K562 (cell line): ENCODE results near the gene TMEM53.

Experiments used
- CEBPZ ChIP-seq: fragments of 150-350 bp; IDR thresholded peaks from 2 replicates; pipeline ENCODE4 v1.6.1; 2014; ENCODE audit warnings: low read depth, mild to moderate bottlenecking, low read length, borderline replicate concordance
- CHD4 ChIP-seq: fragments of 200-600 bp; sonication (generic); IDR thresholded peaks from 3 replicates; pipeline ENCODE4 v1.6.1; 2012; ENCODE audit warnings: low read depth, mild to moderate bottlenecking, mixed read lengths, low read length, inconsistent platforms; ENCODE audit not compliant: insufficient read depth, insufficient replicate concordance, poor library complexity, severe bottlenecking
- CTCF ChIP-seq, 3 experiments: IDR thresholded peaks in 2 of 3; conservative IDR thresholded peaks in 1 of 3; 2 replicates each; pipeline ENCODE4 v1.5.1; 2011 to 2012; ENCODE audit warnings: low read length in 3 of 3, mild to moderate bottlenecking in 3 of 3, control low read depth in 2 of 3, improper control_type of control experiment in 1 of 3, inconsistent platforms in 1 of 3, low read depth in 1 of 3, mixed read lengths in 1 of 3, moderate library complexity in 1 of 3; ENCODE audit not compliant: insufficient read depth in 2 of 3
- GATA2 ChIP-seq: sonication (generic); formaldehyde crosslinking; IDR thresholded peaks from 2 replicates; pipeline ENCODE4 v1.4.0; 2020; ENCODE audit warnings: mild to moderate bottlenecking, missing genetic modification reagents
- KLF10 ChIP-seq: fragments of 250-450 bp; sonication (Bioruptor Pico); IDR thresholded peaks from 2 replicates; pipeline ENCODE4 v1.6.1; 2021; ENCODE audit warnings: matching md5 sums
- NCOR1 ChIP-seq: fragments of 450-650 bp; IDR thresholded peaks from 2 replicates; pipeline ENCODE4 v1.6.1; 2016; ENCODE audit warnings: mild to moderate bottlenecking, moderate library complexity
- ZFP36 ChIP-seq: fragments of 150-350 bp; IDR thresholded peaks from 2 replicates; pipeline ENCODE4 v1.6.1; 2018; ENCODE audit warnings: low read length, low read depth; ENCODE audit not compliant: partially characterized antibody
- ZNF24 ChIP-seq: fragments of 450-650 bp; IDR thresholded peaks from 2 replicates; pipeline ENCODE4 v1.6.1; 2016
- ZNF354B ChIP-seq: fragments of 250-450 bp; sonication (Bioruptor Pico); IDR thresholded peaks from 2 replicates; pipeline ENCODE4 v1.4.0; 2020
- ZNF384 ChIP-seq: IDR thresholded peaks from 2 replicates; pipeline ENCODE4 v1.6.1; 2012; ENCODE audit warnings: low read depth, low read length, improper control_type of control experiment
- TF ChIP-seq, protein P1 (sequence below): sonication (generic); formaldehyde crosslinking; IDR thresholded peaks from 2 replicates; pipeline ENCODE4 v1.9.0; 2022; ENCODE audit warnings: mild to moderate bottlenecking, missing genetic modification reagents

- TF ChIP-seq, protein P1, sequence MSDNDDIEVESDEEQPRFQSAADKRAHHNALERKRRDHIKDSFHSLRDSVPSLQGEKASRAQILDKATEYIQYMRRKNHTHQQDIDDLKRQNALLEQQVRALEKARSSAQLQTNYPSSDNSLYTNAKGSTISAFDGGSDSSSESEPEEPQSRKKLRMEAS (CRISPR knock-in tag) = no peak
- TF ChIP-seq GATA2 (CRISPR knock-in tag) (no peak), CTCF (IDR thresholded peaks at IDR 0.05 in 2 of 3, conservative IDR thresholded peaks at IDR 0.05 in 1 of 3; ENCODE audit: insufficient read depth in 2 of 3, low read depth in 1 of 3, low read length in 3 of 3) (no peak), KLF10 (CRISPR knock-in tag) (no peak), ZNF24 (no peak), CEBPZ (no peak), ZFP36 (no peak), ZNF354B (CRISPR knock-in tag) (no peak), NCOR1 (no peak), ZNF384 (no peak), CHD4 (no peak)
Observed at GRCh38 chr1:44696789-44697345, 22.6 kb upstream of the TMEM53 start.
